ENCODE measurements around the gene VIT.

DNA sequence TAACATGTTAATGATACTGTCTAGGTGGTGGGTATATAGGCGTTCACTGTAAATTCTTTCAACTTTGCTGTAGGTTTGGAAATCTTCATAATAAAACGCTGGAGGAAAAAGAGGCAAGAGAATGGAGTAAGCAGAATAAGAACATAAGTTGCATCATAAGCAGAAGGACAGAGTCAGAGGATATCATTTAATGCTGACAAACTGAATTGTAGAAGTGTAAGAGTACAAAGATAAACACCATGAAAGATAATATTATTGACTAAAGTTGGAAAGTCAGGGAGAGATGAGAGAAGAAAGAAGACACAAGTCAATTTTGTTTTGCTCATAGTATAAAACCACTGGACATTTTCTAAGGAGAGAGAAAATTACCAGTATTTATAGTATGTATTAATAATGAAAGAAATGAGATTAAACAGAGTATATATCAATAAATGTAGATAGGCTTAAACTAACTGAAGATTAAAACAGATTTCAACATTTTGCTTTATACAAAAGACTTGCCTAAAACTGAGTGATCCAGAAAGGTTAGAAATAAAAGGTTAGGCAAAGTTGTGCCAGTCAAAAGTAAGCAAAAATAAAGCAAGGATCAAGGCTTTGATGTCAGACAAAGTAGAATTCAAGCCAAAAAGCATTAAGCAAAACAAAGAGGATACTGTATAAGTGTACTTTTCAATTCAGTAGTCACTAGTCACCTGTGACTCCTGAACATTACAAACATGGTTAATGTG lies 42.4 kb upstream of the VIT start:
- TF ChIP-seq, protein P1, sequence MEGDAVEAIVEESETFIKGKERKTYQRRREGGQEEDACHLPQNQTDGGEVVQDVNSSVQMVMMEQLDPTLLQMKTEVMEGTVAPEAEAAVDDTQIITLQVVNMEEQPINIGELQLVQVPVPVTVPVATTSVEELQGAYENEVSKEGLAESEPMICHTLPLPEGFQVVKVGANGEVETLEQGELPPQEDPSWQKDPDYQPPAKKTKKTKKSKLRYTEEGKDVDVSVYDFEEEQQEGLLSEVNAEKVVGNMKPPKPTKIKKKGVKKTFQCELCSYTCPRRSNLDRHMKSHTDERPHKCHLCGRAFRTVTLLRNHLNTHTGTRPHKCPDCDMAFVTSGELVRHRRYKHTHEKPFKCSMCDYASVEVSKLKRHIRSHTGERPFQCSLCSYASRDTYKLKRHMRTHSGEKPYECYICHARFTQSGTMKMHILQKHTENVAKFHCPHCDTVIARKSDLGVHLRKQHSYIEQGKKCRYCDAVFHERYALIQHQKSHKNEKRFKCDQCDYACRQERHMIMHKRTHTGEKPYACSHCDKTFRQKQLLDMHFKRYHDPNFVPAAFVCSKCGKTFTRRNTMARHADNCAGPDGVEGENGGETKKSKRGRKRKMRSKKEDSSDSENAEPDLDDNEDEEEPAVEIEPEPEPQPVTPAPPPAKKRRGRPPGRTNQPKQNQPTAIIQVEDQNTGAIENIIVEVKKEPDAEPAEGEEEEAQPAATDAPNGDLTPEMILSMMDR (IDR thresholded peaks at IDR 0.05) = no peak
- no peak for TF ChIP-seq ZFX (IDR thresholded peaks at IDR 0.05; ENCODE audit: borderline replicate concordance)
